ENCODE results near the gene PPP2R5D.

GRCh38 chr6:42971746-42972327, 12.5 kb upstream of the PPP2R5D start:
- TF ChIP-seq, protein P1, sequence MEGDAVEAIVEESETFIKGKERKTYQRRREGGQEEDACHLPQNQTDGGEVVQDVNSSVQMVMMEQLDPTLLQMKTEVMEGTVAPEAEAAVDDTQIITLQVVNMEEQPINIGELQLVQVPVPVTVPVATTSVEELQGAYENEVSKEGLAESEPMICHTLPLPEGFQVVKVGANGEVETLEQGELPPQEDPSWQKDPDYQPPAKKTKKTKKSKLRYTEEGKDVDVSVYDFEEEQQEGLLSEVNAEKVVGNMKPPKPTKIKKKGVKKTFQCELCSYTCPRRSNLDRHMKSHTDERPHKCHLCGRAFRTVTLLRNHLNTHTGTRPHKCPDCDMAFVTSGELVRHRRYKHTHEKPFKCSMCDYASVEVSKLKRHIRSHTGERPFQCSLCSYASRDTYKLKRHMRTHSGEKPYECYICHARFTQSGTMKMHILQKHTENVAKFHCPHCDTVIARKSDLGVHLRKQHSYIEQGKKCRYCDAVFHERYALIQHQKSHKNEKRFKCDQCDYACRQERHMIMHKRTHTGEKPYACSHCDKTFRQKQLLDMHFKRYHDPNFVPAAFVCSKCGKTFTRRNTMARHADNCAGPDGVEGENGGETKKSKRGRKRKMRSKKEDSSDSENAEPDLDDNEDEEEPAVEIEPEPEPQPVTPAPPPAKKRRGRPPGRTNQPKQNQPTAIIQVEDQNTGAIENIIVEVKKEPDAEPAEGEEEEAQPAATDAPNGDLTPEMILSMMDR (conservative IDR thresholded peaks at IDR 0.05; ENCODE audit: low read length), result no peak
- TF ChIP-seq EZH2phosphoT487 (IDR thresholded peaks at IDR 0.05; ENCODE audit: borderline replicate concordance, low read depth, low read length), result no peak
